GM12865 (cell line): Measurements from ENCODE around the gene FBXW7.
A peak's percentile ranks its signal among the peaks of the same experiment; 100 is the strongest.

Experiments used
- DNase-seq: peaks from one replicate; pipeline ENCODE4 v3.0.0; 2010; ENCODE audit warnings: low read depth
- H3K4me3 ChIP-seq: 2 replicates; pipeline ENCODE4 v1.5.1; 2011; ENCODE audit warnings: mild to moderate bottlenecking, low read depth, low read length, control low read depth
- TF ChIP-seq, protein P1 (sequence below): IDR thresholded peaks from 2 replicates; pipeline ENCODE4 v1.5.1; 2011; ENCODE audit warnings: low read length, control low read depth, low read depth, inconsistent platforms; ENCODE audit not compliant: insufficient read depth; ENCODE audit errors: missing control alignments

The FBXW7 gene

DNA sequence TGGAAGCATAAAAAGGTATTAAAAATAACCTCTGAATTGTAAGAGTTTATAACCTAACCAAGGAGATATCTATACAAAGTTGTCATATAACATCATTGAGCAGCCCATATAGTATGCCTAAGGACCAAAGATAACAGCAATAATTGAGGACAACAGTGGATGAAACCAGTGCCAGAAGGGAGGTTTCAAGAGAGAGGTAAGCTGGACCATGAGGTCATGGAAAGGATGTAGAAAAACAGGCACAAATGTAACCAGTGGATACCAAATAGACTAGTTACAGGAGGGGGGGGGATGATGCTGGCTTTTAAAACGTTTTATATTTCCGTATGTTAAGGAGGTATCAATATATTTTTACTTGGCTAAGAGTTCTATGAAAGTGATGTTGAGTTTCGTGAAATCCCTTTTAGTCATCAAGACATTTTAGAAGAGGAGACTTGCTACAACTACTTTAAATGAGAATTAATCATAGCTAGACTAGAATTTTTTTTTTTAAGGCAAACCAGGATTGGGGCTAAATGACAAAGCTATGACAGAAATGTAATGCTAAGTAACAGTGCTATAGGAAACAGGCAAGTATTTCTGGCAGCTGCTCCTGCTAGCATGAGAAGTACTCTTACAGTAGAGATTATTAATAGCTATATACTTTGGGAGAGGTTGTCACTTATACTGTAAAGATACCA lies 161.1 kb downstream of the FBXW7 start:
- no peak overlapping the region for H3K4me3 ChIP-seq
- DNase-seq: peak; percentile 13
- TF ChIP-seq, protein P1, sequence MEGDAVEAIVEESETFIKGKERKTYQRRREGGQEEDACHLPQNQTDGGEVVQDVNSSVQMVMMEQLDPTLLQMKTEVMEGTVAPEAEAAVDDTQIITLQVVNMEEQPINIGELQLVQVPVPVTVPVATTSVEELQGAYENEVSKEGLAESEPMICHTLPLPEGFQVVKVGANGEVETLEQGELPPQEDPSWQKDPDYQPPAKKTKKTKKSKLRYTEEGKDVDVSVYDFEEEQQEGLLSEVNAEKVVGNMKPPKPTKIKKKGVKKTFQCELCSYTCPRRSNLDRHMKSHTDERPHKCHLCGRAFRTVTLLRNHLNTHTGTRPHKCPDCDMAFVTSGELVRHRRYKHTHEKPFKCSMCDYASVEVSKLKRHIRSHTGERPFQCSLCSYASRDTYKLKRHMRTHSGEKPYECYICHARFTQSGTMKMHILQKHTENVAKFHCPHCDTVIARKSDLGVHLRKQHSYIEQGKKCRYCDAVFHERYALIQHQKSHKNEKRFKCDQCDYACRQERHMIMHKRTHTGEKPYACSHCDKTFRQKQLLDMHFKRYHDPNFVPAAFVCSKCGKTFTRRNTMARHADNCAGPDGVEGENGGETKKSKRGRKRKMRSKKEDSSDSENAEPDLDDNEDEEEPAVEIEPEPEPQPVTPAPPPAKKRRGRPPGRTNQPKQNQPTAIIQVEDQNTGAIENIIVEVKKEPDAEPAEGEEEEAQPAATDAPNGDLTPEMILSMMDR: no peak

DNA sequence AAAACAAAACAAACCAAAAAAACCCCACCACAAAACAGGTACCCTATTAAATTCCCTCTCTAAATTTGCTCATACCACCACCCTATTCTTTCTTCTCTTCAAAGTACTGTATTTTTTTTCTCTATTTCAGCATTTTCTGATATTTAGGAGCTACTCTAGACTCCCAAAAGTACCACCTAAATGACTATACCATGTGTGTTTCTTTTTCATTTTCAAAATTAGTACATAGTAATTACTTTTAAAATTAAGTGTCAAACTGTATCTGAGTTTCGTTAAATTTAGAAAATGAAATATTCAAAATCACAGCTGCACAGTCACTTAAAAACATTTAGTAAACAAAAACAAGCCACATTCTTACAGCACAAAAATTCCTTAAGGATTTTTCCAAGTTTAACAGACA lies 161.7 kb downstream of the FBXW7 start:
- TF ChIP-seq, protein P1: no peak
- no peak overlapping the region for H3K4me3 ChIP-seq

DNA sequence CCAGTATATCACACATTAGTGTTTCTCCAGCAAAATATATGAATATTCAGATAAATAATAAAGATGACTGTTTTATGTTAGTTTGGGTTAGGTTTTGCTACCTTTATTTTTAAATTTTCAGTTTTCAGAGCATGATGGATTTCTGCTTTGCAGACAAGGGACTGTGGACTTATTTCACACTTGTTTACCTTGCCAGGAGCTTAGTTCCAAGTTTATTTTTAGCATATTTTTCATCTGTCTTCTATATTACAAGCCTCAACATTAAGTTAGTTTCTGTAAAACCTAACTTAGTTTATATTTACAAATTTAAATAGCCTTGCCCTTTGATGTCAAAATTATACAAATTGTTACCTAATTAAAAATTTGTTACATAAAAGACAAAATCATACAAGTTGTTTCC lies 163.4 kb downstream of the FBXW7 start:
- TF ChIP-seq, protein P1: no peak
- no peak for DNase-seq
- no peak overlapping the region for H3K4me3 ChIP-seq

More for the DNA sequence above, 161.7 kb downstream of the FBXW7 start:
- no peak for DNase-seq

DNA sequence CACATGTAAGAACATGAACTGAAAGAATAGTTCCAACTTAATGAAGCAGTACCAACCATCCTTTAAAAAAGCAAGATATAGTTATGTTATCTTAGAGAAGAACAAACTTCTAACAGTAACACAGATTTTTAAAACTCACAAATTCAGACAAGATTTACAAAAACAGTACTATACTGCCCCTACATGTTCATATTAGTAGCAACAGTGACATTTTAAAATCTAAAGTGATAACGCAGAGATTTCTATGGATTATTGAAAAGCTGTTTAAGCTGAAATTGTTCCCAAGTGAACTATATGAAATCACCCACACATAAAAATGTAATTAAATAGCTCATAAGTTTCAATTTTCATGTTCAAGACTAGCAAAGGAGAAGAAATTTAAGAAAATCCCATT lies 166.0 kb downstream of the FBXW7 start:
- DNase-seq: no peak
- no peak overlapping the region for H3K4me3 ChIP-seq
- TF ChIP-seq, protein P1: no peak

DNA sequence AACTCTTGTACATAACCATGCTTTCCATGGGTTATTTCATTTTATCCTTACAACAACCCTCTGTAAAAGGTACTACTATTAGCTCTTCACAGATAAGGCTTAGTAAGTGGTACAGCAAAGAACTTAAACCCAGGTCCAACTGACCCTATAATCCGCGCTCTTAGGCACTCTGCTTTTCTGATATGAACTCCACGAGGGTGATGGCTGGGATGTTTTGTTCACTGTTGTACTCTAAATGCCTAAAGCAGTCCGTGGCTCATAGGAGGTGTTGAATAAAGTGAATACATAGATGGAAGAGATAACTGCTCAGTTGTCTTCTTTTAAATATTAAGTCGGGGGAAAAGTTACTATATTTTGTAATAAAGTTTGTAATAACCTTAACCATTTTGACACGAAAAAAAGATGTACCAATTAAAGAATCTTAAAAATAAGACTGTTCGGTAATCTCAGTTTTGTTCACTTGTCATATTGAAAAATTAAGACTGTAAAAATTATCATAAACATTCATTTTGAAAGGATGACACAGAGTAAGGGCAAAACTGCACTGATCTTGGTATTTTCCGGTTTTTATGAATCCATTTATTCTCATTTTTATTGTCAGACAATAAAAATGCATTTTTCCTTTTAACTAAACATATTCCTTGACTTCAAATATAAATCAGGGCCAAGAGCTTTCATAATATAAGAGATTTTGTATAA lies 166.5 kb downstream of the FBXW7 start:
- DNase-seq: no peak
- H3K4me3 ChIP-seq: no peak overlapping the region
- TF ChIP-seq, protein P1: no peak

DNA sequence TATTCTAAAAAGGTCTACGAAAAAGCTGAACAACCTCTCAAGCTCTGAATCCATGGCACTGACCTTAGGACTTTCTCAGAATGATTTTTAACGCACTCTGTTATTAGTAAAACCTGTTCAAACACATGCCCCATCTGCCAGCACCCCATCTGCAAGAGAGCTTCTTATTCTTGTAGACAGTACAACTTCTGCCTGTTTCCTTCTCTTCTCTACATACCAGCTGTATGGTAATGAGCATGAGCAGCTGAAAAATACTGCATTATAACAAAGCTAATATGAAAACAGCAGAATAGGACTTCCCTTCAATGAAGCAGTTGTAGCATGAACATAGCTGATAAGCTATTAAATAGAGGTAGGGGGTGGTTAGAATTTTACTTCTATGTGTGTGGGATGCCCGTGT lies 167.9 kb downstream of the FBXW7 start:
- H3K4me3 ChIP-seq: no peak overlapping the region
- TF ChIP-seq, protein P1: no peak
- no peak for DNase-seq

DNA sequence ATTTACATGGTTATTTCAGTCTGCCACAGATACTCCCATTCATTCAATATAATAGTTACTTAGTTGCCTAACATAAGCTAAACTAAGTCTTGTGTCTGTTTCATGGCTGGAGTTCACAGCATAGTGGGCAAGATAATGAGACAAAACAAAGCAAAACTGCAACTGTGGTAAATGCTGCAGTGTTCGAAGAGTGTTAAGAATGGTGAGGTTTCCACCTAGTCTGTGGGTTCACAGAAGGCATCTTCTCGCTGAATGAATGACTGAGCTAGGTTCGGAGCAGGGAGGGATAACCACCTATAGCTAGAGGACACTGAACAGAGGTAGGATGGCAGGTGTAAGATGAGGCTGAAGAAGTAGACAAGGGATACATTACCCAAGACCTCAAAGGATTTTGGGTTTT lies 171.0 kb downstream of the FBXW7 start:
- H3K4me3 ChIP-seq: no peak overlapping the region
- no peak for DNase-seq
- TF ChIP-seq, protein P1: no peak
